Gastroesophageal sphincter (tissue), 4 donors: ENCODE results near the gene PRUNE2. TPM values are rescaled to one million over a fixed set of nuclear protein-coding genes. Genes with fewer than 3 reads are reported as not detected.

Experiments
- ATAC-seq: fragments of 150-250 bp; one replicate; pipeline ENCODE4 v1.9.1; 2016; ENCODE audit warnings: mild to moderate bottlenecking, moderate library complexity
- H3K27ac ChIP-seq, 4 donors: fragments of 200-600 bp; sonication (generic) in 3 of 4; 1 replicate in 3 of 4; 2 replicates in 1 of 4; pipeline ENCODE4 v1.5.1; 2016 to 2019
- H3K27me3 ChIP-seq: fragments of 200-600 bp; sonication (generic); one replicate; pipeline ENCODE4 v1.5.1; 2019
- H3K36me3 ChIP-seq, 2 donors: fragments of 200-600 bp; sonication (generic); one replicate each; pipeline ENCODE4 v1.5.1; 2019; ENCODE audit warnings: control low read depth in 1 of 2
- H3K4me1 ChIP-seq, 3 donors: fragments of 200-600 bp; sonication (generic); 1 replicate in 2 of 3; 2 replicates in 1 of 3; pipeline ENCODE4 v1.5.1; 2016 to 2019; ENCODE audit warnings: control low read depth in 2 of 3
- H3K4me3 ChIP-seq, 2 donors: fragments of 200-600 bp; sonication (generic); one replicate each; pipeline ENCODE4 v1.5.1; 2019; ENCODE audit warnings: mild to moderate bottlenecking in 1 of 2, moderate library complexity in 1 of 2
- H3K9me3 ChIP-seq, 3 donors: fragments of 200-600 bp; sonication (generic); one replicate each; pipeline ENCODE4 v1.5.1; 2017 to 2019; ENCODE audit warnings: control low read depth in 2 of 3
- EP300 ChIP-seq: sonication (generic); formaldehyde crosslinking; IDR thresholded peaks from one replicate; pipeline ENCODE4 v1.6.1; 2017; ENCODE audit warnings: antibody characterized with exemption, mild to moderate bottlenecking
- POLR2A ChIP-seq, 2 donors: fragments of 450-650 bp; IDR thresholded peaks; one replicate each; pipeline ENCODE4 v1.6.1; 2017; ENCODE audit warnings: antibody characterized with exemption in 2 of 2, mild to moderate bottlenecking in 2 of 2, moderate library complexity in 1 of 2
- POLR2AphosphoS5 ChIP-seq: sonication (generic); formaldehyde crosslinking; IDR thresholded peaks from one replicate; pipeline ENCODE4 v1.6.1; 2017; ENCODE audit warnings: antibody characterized with exemption
- WGBS, 2 donors: methylation state at CpG; one replicate each; pipeline ENCODE4 v1.1.5; 2018; ENCODE audit warnings: low coverage in 1 of 2; 5-methylcytosine and 5-hydroxymethylcytosine counted together
- total RNA-seq, 4 donors: library from RNA; depleted of rRNA; stranded (reverse); fragments of >200 nt; gene quantifications; one replicate each; pipeline ENCODE4 v1.1.0, GENCODE V29; 2016
- TF ChIP-seq, protein P1 (sequence below), 4 experiments: fragments of 200-600 bp in 2 of 4; fragments of 450-650 bp in 2 of 4; sonication (generic) in 1 of 4; IDR thresholded peaks; one replicate each; pipeline ENCODE4 v1.5.1; 2017 to 2019; ENCODE audit warnings: antibody characterized with exemption in 4 of 4, mild to moderate bottlenecking in 2 of 4, moderate library complexity in 2 of 4

Gene PRUNE2
- total RNA-seq, 4 donors from 2014 or later = 561 to 930 (median 763) TPM

DNA sequence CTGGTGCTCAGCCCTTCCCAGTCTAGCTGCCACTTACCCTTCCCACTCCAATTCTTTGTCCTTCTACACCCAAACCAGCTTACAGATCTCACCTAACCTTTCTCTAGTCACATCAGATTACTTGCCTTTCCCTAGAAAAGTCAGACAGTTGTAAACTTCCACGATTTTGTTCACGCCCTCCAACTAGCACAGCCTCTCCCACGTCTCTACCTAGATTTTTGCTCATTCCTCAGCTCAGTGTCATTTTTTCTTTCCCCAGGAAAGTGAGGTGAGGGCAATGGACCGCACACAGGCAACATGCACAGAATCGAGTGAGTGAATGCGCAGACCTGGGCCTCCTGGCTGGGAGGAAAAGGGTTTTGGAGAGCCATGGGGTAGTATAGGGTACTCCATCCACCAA lies 20.9 kb upstream of the PRUNE2 start:
- 83 to 87% methylated on average over 3 to 5 of the region's 6 CpGs for WGBS, 2 donors
- no peaks in the 10 kb centered on the region for H3K36me3 ChIP-seq
- H3K4me3 ChIP-seq = no peak overlapping the region
- TF ChIP-seq, protein P1, sequence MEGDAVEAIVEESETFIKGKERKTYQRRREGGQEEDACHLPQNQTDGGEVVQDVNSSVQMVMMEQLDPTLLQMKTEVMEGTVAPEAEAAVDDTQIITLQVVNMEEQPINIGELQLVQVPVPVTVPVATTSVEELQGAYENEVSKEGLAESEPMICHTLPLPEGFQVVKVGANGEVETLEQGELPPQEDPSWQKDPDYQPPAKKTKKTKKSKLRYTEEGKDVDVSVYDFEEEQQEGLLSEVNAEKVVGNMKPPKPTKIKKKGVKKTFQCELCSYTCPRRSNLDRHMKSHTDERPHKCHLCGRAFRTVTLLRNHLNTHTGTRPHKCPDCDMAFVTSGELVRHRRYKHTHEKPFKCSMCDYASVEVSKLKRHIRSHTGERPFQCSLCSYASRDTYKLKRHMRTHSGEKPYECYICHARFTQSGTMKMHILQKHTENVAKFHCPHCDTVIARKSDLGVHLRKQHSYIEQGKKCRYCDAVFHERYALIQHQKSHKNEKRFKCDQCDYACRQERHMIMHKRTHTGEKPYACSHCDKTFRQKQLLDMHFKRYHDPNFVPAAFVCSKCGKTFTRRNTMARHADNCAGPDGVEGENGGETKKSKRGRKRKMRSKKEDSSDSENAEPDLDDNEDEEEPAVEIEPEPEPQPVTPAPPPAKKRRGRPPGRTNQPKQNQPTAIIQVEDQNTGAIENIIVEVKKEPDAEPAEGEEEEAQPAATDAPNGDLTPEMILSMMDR (IDR thresholded peaks at IDR 0.05) = no peak
- no peak for TF ChIP-seq EP300
- TF ChIP-seq POLR2AphosphoS5 = no peak
- no peak for TF ChIP-seq POLR2A (IDR thresholded peaks at IDR 0.05)
- peak; percentile 4 for ATAC-seq
- no peaks in the 10 kb centered on the region for H3K4me1 ChIP-seq
- no peaks in the 10 kb centered on the region for H3K27me3 ChIP-seq
- H3K9me3 ChIP-seq = peaks cover 0 to 6% (median 0%) of the 10 kb centered on the region in 3 donors
- peak overlapping the region in 2 of 4 donors; percentile 5 to 14 for H3K27ac ChIP-seq

DNA sequence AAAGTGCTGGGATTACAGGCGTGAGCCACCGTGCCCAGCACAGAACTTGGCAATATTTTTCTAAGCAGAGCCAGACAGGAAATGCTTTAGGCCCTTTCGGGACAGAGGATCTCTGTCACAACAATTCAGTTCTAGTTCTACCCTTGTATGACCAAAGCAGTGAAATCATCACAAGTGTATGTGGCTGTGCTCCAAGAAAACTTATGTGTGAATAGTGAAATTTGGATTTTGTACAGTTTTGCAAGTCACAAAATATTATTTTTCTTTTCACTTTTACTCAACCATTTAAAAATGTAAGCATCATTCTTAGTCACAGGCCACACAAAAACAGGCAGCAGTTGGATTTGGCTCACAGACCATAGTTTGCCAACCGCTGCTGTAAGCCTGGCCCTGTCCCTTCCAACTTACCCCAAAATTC lies 20.4 kb upstream of the PRUNE2 start:
- peak; percentile 78 for ATAC-seq
- no peak for TF ChIP-seq POLR2A (IDR thresholded peaks at IDR 0.05)
- TF ChIP-seq EP300 = no peak
- TF ChIP-seq, protein P1 (IDR thresholded peaks at IDR 0.05) = no peak
- peak; percentile 68 for TF ChIP-seq POLR2AphosphoS5
- H3K4me3 ChIP-seq = no peak overlapping the region
- no peaks in the 10 kb centered on the region for H3K36me3 ChIP-seq
- no peaks in the 10 kb centered on the region for H3K4me1 ChIP-seq
- 41 to 49% methylated on average over 2 to 4 of the region's 4 CpGs for WGBS, 2 donors
- H3K9me3 ChIP-seq = peaks cover 0 to 6% (median 0%) of the 10 kb centered on the region in 3 donors
- peak overlapping the region in 2 of 4 donors; percentile 5 to 14 for H3K27ac ChIP-seq
- H3K27me3 ChIP-seq = no peaks in the 10 kb centered on the region

DNA sequence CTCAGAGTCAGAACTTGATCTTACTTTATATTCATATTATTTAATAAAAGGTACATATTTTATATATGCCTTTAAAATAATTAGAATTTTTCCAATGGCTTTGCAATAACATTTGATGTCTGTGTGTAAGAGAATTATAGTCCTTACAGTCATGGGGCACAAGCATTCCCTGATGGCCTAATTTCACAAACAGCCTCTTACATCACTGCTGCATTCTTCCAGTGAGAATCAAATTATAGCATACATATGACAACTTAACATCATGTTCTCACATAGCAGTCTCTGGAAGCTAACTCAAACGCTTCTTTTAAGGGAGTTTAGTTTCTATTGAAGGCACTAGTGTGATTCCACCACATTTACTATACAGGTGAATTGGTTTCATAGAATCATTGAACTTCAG lies 15.3 kb upstream of the PRUNE2 start:
- H3K9me3 ChIP-seq = peaks cover 0 to 6% (median 0%) of the 10 kb centered on the region in 3 donors
- TF ChIP-seq EP300 = no peak
- TF ChIP-seq, protein P1 (IDR thresholded peaks at IDR 0.05) = no peak
- no peak for TF ChIP-seq POLR2AphosphoS5
- TF ChIP-seq POLR2A (IDR thresholded peaks at IDR 0.05) = no peak

DNA sequence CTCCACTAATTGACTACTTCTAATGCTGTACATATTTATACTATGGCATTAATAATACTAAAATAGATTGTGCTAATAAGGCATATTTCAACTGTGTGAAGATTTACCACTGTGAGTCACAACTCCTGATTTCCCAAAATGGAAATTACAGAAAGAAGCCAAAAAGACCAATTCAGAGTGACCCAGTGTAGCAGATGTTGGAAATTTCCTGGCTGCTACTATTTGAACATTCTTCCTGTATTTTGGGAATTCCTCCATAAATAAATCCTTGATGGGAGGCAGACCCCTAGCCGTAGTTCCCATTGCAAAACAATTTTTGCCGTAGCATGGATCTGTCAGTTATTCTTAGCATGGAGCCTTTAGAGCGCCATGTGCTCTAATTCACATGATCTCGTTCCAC lies 11.4 kb upstream of the PRUNE2 start:
- ATAC-seq = no peak
- WGBS, 2 donors = 44 to 65% methylated on average over 1 to 4 of the region's 4 CpGs
- TF ChIP-seq POLR2AphosphoS5 (no peak), POLR2A (IDR thresholded peaks at IDR 0.05) (no peak), EP300 (no peak)
- TF ChIP-seq, protein P1 (IDR thresholded peaks at IDR 0.05) = no peak

More for the DNA sequence above, 15.3 kb upstream of the PRUNE2 start:
- H3K27me3 ChIP-seq = no peaks in the 10 kb centered on the region
- 83 to 91% methylated on average over 1 of the region's 1 CpG for WGBS, 2 donors
- no peaks in the 10 kb centered on the region for H3K4me1 ChIP-seq
- H3K4me3 ChIP-seq = no peak overlapping the region
- no peaks in the 10 kb centered on the region for H3K36me3 ChIP-seq
- no peak overlapping the region for H3K27ac ChIP-seq
- ATAC-seq = no peak

DNA sequence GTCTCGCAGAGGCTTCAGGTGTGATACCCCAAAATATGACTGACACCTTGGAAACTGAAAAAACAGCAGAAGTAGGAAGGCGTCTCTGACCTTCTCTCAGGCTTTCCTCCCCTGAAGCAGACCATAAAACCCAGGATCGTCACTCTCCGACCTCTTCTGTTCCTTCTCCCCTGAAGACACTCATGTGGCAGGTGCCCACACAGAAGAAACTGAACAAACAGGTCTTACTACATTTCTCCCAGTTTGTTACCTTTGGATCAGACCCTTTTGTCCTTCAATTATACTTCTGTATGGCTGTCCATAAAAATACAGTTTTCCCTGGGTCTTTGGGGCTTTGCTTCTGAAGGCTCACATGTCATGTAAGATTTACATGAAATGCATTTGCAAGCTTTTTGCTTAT lies 10.3 kb upstream of the PRUNE2 start:
- TF ChIP-seq EP300 = no peak
- no peak for TF ChIP-seq POLR2AphosphoS5
- no peak for TF ChIP-seq POLR2A (IDR thresholded peaks at IDR 0.05)
- TF ChIP-seq, protein P1 (IDR thresholded peaks at IDR 0.05) = no peak
- WGBS, 2 donors = 80 to 81% methylated on average over 4 of the region's 4 CpGs
- H3K27me3 ChIP-seq = no peaks in the 10 kb centered on the region
- H3K4me1 ChIP-seq = no peaks in the 10 kb centered on the region
- no peaks in the 10 kb centered on the region for H3K9me3 ChIP-seq
- H3K27ac ChIP-seq = no peak overlapping the region
- H3K36me3 ChIP-seq = no peaks in the 10 kb centered on the region
- no peak overlapping the region for H3K4me3 ChIP-seq
- ATAC-seq = no peak

More for the DNA sequence above, 11.4 kb upstream of the PRUNE2 start:
- Histone ChIP-seq H3K9me3 (no peaks in the 10 kb centered on the region), H3K4me3 (no peak overlapping the region), H3K27ac (no peak overlapping the region), H3K4me1 (no peaks in the 10 kb centered on the region), H3K27me3 (no peaks in the 10 kb centered on the region), H3K36me3 (no peaks in the 10 kb centered on the region)
